Lung (tissue), 12 donors: ENCODE data around the gene ZNF425. TPM values are rescaled to one million over a fixed set of nuclear protein-coding genes. Genes with fewer than 3 reads are reported as not detected.

Source experiments
- ATAC-seq: fragments of 200-7000 bp; cut with Tn5 transposase; one replicate; pipeline ENCODE4 v1.9.1; 2020; ENCODE audit warnings: moderate number of reproducible peaks; ENCODE audit not compliant: insufficient read depth, low FRiP score
- DNase-seq, 3 donors: peaks; one replicate each; pipeline ENCODE4 v3.0.0-alpha.2; 2013 to 2017
- H3K27ac ChIP-seq, 2 donors: one replicate each; pipeline ENCODE4 v1.5.1; 2013; ENCODE audit warnings: mild to moderate bottlenecking in 2 of 2, moderate library complexity in 2 of 2, control low read depth in 1 of 2, inconsistent platforms in 1 of 2, low read depth in 1 of 2, low read length in 1 of 2
- H3K27me3 ChIP-seq, 3 donors: one replicate each; pipeline ENCODE4 v1.5.1; 2013; ENCODE audit warnings: low read length in 2 of 3; ENCODE audit not compliant: control insufficient read depth in 3 of 3, insufficient read depth in 3 of 3
- H3K36me3 ChIP-seq, 4 donors: one replicate each; pipeline ENCODE4 v1.5.1; 2013; ENCODE audit warnings: low read length in 4 of 4, mild to moderate bottlenecking in 1 of 4, moderate library complexity in 1 of 4; ENCODE audit not compliant: control insufficient read depth in 4 of 4, insufficient read depth in 4 of 4
- H3K4me1 ChIP-seq, 5 donors: one replicate each; pipeline ENCODE4 v1.5.1; 2013; ENCODE audit warnings: low read length in 5 of 5, mild to moderate bottlenecking in 2 of 5, moderate library complexity in 1 of 5; ENCODE audit not compliant: control insufficient read depth in 5 of 5, insufficient read depth in 5 of 5
- H3K4me3 ChIP-seq: one replicate; pipeline ENCODE4 v1.5.1; 2013; ENCODE audit warnings: mild to moderate bottlenecking, control low read depth, moderate library complexity
- H3K9ac ChIP-seq, 2 donors: one replicate each; pipeline ENCODE4 v1.5.1; 2013; ENCODE audit warnings: low read length in 2 of 2, control low read depth in 1 of 2; ENCODE audit not compliant: insufficient read depth in 1 of 2
- H3K9me3 ChIP-seq, 4 donors: one replicate each; pipeline ENCODE4 v1.5.1; 2013; ENCODE audit warnings: low read length in 3 of 4, mild to moderate bottlenecking in 1 of 4, moderate library complexity in 1 of 4; ENCODE audit not compliant: control insufficient read depth in 4 of 4, insufficient read depth in 3 of 4
- CTCF ChIP-seq: IDR thresholded peaks from 2 replicates; pipeline ENCODE4 v1.5.1; 2012; ENCODE audit warnings: mild to moderate bottlenecking; ENCODE audit errors: control extremely low read depth, extremely low read depth
- WGBS, 2 donors: extraction: QIAGEN DNeasy Blood & Tissue Kit; methylation state at CpG; one replicate each; pipeline ENCODE4 v1.1.7; 2013; 5-methylcytosine and 5-hydroxymethylcytosine counted together
- polyA plus RNA-seq, 2 donors: library from polyadenylated mRNA; stranded (reverse); fragments of 200-250 nt; gene quantifications; one replicate each; pipeline ENCODE4 v1.2.1, GENCODE V29; 2013
- total RNA-seq, 2 donors: library from RNA; depleted of rRNA in 1 of 2; stranded (reverse); fragments of >200 nt in 1 of 2; gene quantifications; one replicate each; pipeline ENCODE4 v1.2.1, GENCODE V29; 2014 to 2021
- donor health status: control.
- donor health status: control.
- donor health status: Bipolar disorder and iron deficiency.
- donor health status: healthy.
- donor health status: DM: yes; HTN: yes; CAD: no.

The ZNF425 gene
- total and polyA plus RNA-seq, 4 donors: 0.55 to 2.8 (median 1.2) TPM

- WGBS, 2 donors: 84 to 92% methylated on average over 5 of the region's 5 CpGs
- no peaks in the 10 kb centered on the region for H3K27me3 ChIP-seq
- no peak overlapping the region for H3K9ac ChIP-seq
- H3K9me3 ChIP-seq: peaks cover 0 to 3% (median 1%) of the 10 kb centered on the region in 4 donors
- ATAC-seq (no peak), DNase-seq (no peak)
- H3K36me3 ChIP-seq: peaks cover 3 to 12% (median 7%) of the 10 kb centered on the region in 4 donors
- TF ChIP-seq CTCF: no peak
- H3K27ac ChIP-seq: no peak overlapping the region
- no peak overlapping the region for H3K4me3 ChIP-seq
- peaks cover 0 to 4% (median 0%) of the 10 kb centered on the region in 5 donors for H3K4me1 ChIP-seq
Observed at GRCh38 chr7:149130572-149131198, 4.6 kb upstream of the ZNF425 start.

GRCh38 chr7:149126662-149127266, 640 bp upstream of the ZNF425 start:
- WGBS, 2 donors: 0 to 1% methylated on average over 20 to 48 of the region's 48 CpGs
- TF ChIP-seq CTCF: no peak
- H3K27me3 ChIP-seq: no peaks in the 10 kb centered on the region
- peaks cover 3 to 12% (median 6%) of the 10 kb centered on the region in 4 donors for H3K36me3 ChIP-seq
- ATAC-seq (peak; percentile 62), DNase-seq (peak; percentile 57 to 67 (median 62))
- H3K9me3 ChIP-seq: peaks cover 0 to 3% (median 1%) of the 10 kb centered on the region in 4 donors
- peak overlapping the region; percentile 91 to 93 for H3K27ac ChIP-seq
- peaks cover 0 to 12% (median 3%) of the 10 kb centered on the region in 5 donors for H3K4me1 ChIP-seq
- H3K9ac ChIP-seq: peak overlapping the region; percentile 85 to 96
- peak overlapping the region; percentile 93 for H3K4me3 ChIP-seq

GRCh38 chr7:149125189-149125862, 798 bp downstream of the ZNF425 start:
- WGBS, 2 donors: 4 to 8% methylated on average over 21 of the region's 21 CpGs
- DNase-seq (peak in 1 of 3 donors; percentile 13), ATAC-seq (no peak)
- H3K27me3 ChIP-seq: no peaks in the 10 kb centered on the region
- peak overlapping the region; percentile 91 to 93 for H3K27ac ChIP-seq
- no peaks in the 10 kb centered on the region for H3K9me3 ChIP-seq
- no peak for TF ChIP-seq CTCF
- H3K36me3 ChIP-seq: peaks cover 0 to 4% (median under 1%) of the 10 kb centered on the region in 4 donors
- H3K9ac ChIP-seq: peak overlapping the region; percentile 83 to 85
- H3K4me1 ChIP-seq: peaks cover 0 to 12% (median 3%) of the 10 kb centered on the region in 5 donors
- peak overlapping the region; percentile 93 for H3K4me3 ChIP-seq
